GM21515 (cell line): ENCODE measurements around the gene TBC1D17.

ENCODE experiments used
- ATAC-seq: cut with Tn5 transposase; IDR thresholded peaks from one replicate; pipeline ENCODE4 v1.9.1; 2021; ENCODE audit not compliant: unreplicated experiment

The TBC1D17 gene

GRCh38 chr19:49860336-49861102 lies 17.0 kb upstream of the TBC1D17 start:
- ATAC-seq = no peak

GRCh38 chr19:49861107-49861506 lies 16.4 kb upstream of the TBC1D17 start:
- ATAC-seq = no peak

- ATAC-seq = no peak
These were observed 15.7 kb upstream of the TBC1D17 start for GRCh38 chr19:49861541-49862378.

DNA sequence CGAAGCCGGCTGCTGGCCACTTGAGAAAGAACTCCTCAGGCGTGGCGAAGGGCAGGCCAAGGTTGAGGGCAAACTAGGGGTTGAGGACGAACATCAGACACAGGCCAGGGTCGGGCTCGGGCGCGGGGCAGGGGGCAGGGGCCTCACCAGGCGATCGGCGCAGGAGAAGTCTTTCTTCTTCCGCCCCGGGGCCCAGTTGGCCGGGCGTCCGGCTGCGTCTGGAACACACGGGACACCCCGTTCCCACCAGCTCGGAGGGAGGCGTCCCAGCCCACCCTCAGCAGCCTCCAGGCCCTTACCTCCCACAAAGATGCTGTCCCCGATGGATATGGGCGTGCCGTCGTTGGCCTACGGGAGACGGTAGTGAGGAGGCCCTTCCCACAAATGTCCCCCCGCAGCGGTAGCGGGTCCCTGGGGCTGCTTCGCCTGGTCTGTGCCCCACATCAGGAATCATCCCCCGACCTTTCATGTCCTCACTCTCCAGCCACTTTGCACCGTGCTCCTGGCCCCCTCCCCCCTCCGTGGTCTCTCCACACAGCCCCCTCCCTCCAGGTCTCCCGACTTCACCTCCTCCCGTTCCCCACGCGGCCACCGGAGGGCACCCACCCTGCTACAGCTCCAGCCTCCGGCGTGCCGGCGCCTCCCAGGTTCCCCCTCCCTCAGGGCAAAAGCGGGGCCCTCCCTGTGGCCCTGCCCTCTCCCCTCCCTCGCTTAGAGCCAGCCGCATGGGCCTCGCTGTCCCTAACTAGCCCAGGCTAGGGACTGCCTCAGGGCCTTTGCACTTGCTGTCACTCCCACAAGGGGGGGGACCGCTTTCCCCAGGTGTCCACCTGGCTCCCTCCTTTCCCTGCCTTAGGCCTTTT lies 14.9 kb upstream of the TBC1D17 start:
- ATAC-seq = no peak

DNA sequence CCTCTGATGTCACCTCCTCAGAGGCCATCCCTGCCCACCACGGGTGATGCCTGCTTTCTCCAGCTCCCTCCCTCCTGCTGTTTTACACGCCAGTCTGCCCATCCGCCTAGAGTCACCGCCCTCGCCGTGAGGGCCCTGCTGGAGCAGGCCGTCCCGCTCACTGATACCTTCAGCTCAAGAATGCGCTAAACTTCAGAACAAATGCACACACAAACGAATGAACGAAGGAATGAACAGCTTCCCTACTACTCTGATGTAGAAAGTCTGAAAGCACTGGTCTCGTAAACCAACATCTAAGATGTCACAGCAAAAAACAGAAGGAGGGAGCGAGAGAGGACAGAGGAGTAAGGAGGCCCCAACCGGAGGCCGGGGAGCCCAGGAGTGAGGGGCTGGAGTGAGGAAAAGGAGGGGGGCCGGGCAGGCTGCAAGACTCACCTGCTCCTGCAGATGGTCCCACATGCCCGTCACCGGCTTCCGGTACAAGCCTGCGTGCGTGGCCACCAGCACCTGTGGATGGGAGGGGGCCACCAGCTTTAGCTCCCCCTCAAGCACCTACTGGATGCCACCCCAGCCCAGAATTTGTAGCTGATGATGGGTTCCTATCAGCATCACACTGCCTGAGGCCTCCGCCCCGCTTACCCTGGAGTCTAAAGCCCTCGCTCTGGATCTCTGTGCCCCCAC lies 14.1 kb upstream of the TBC1D17 start:
- no peak for ATAC-seq

GRCh38 chr19:49863935-49864320 lies 13.6 kb upstream of the TBC1D17 start:
- no peak for ATAC-seq

DNA sequence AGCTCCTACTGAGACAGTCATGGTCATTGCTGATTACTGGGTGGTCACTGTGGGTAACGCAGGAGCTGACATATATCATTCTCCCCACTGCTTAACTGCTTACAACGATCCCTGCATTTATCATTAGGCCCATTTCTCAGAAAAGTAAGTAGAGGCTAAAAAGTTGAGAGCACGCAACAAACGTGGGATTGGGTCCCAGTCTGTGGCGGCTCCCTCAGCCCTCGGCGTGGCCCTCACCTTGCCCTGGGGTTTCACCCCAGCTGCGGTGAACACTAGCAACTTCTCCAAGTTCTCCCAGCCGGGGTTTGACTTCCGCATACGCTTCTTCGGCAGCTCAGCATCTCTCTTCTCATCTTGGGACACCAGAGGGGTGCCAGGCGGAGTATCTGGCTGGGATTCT lies 12.6 kb upstream of the TBC1D17 start:
- ATAC-seq = no peak

- peak; percentile 37 for ATAC-seq
These were observed 10.3 kb upstream of the TBC1D17 start, which contains the start of gene PNKP for GRCh38 chr19:49866933-49867782. PNKP (minus strand) TSS chr19:49867576; CDS start chr19:49867204, 372 bp downstream.

GRCh38 chr19:49869009-49869483 lies 8.5 kb upstream of the TBC1D17 start:
- ATAC-seq = no peak

- ATAC-seq = peak; percentile 55
These were observed 7.8 kb upstream of the TBC1D17 start for GRCh38 chr19:49869484-49870308.

DNA sequence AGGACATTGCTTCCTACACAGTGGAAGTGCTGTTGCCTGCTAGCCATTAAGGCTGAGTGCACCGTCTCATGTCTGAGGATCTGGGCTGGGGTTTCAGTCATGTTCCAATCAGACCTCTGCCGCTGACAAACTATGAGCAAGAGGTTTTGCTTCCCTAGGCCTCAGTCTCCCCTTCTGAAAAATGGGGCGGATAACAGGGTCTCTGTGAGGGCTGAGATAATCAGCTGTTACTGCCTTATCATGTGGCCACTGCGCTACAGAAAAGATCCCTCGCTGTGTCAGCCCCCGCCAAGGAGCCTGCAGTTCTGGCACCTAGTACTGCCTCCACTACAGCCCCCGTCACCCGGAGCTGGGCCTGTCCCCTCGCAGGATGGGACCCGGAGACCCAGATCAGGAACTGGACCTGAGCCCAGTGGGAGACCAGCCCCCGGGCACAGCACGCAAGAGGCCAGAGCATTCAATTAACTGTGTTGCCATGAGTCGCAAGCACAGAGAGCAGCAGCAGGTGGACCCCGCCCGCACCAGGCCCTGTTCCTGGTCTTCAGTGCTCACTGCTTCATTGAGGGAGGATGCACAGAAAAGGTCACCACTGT lies 7.1 kb upstream of the TBC1D17 start:
- ATAC-seq = no peak

- no peak for ATAC-seq
These were observed 6.0 kb upstream of the TBC1D17 start for GRCh38 chr19:49871349-49871985.

DNA sequence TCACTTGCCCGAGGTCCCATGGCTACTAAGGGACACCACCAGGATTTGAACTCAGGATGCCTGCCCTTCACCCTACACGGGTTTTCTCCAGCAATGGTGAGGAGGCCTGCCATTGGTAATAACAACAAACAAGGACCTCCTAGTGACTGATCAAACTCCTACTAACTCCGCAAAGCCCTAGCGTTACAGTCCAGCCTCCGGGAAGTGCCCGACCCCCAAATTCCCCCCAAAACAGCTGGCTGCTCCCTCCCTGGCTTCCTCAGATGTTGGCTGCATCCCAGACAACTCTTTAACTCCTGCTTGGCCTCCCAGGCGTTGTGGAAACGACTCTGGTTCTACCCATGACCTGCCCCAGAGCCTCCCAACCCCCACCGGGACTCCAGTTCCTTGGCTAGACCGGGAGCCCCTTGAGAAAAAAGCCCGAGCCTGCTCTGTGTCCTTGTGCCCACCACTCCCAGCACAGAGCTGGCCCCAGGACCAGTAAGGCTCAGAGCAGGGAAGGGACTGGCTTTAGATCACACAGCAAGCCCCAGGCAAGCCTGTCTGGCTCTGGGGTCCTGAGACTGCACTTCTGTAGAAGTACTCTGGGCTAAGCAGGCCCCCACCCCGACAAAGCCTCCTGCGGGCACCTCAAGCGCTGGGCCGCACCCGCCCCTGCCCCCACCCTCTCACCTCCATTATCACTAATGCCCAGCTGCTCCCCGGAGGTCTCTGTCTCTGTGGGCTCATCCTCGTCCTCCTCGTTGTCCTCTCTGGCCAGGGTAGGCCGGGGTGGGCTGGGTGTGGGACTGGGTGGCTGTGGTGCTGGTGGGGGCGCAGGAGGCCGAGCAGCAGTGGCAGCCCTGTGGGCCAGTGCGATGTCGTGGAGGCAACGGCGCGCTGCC lies 5.0 kb upstream of the TBC1D17 start:
- ATAC-seq = no peak

- ATAC-seq = no peak
These were observed 4.4 kb upstream of the TBC1D17 start for GRCh38 chr19:49873129-49873521.

- no peak for ATAC-seq
These were observed 3.7 kb upstream of the TBC1D17 start for GRCh38 chr19:49873834-49874233.

- no peak for ATAC-seq
These were observed 2.9 kb upstream of the TBC1D17 start for GRCh38 chr19:49874503-49875157.
